Fibroblast of lung (primary cell): ENCODE data around the gene PRKAR1B. TPM values are rescaled to one million over a fixed set of nuclear protein-coding genes. Genes with fewer than 3 reads are reported as not detected.

Experiments
- DNase-seq, 2 donors: peaks; one replicate each; pipeline versions ENCODE4 v3.0.0 to v3.0.0-alpha.2; 2010; ENCODE audit warnings: low read depth in 2 of 2
- H2AFZ ChIP-seq: 2 replicates; pipeline ENCODE4 v1.5.1; 2012; ENCODE audit warnings: low read length, control low read depth, inconsistent platforms
- H3K27ac ChIP-seq: 2 replicates; pipeline ENCODE4 v1.5.1; 2011; ENCODE audit warnings: low read length, control low read depth; ENCODE audit not compliant: insufficient read depth
- H3K27me3 ChIP-seq: 2 replicates; pipeline ENCODE4 v1.5.1; 2011; ENCODE audit warnings: mild to moderate bottlenecking, low read length; ENCODE audit not compliant: control insufficient read depth, insufficient read depth
- H3K36me3 ChIP-seq: 2 replicates; pipeline ENCODE4 v1.5.1; 2011; ENCODE audit warnings: low read length; ENCODE audit not compliant: control insufficient read depth, insufficient read depth
- H3K4me1 ChIP-seq: 2 replicates; pipeline ENCODE4 v1.5.1; 2011; ENCODE audit warnings: low read length; ENCODE audit not compliant: control insufficient read depth, insufficient read depth; ENCODE audit errors: extremely low read depth
- H3K4me2 ChIP-seq: 2 replicates; pipeline ENCODE4 v1.5.1; 2011; ENCODE audit warnings: low read length, control low read depth; ENCODE audit not compliant: insufficient read depth; ENCODE audit errors: extremely low read depth
- H3K4me3 ChIP-seq, 4 experiments: fragments of 200-600 bp in 1 of 4; sonication (generic) in 1 of 4; replicated peaks in 1 of 4; 2 replicates each; pipeline ENCODE4 v1.5.1; 2011 to 2016; ENCODE audit warnings: low read length in 4 of 4, low read depth in 3 of 4, mild to moderate bottlenecking in 3 of 4, control low read depth in 2 of 4, inconsistent platforms in 1 of 4, mixed read lengths in 1 of 4; ENCODE audit not compliant: insufficient read depth in 1 of 4; ENCODE audit errors: control extremely low read depth in 1 of 4
- H3K79me2 ChIP-seq: 2 replicates; pipeline ENCODE4 v1.5.1; 2012; ENCODE audit warnings: mild to moderate bottlenecking, low read length, inconsistent platforms; ENCODE audit not compliant: control insufficient read depth, insufficient read depth
- H3K9ac ChIP-seq: 2 replicates; pipeline ENCODE4 v1.5.1; 2011; ENCODE audit warnings: mild to moderate bottlenecking, low read length, control low read depth; ENCODE audit not compliant: insufficient read depth
- H3K9me3 ChIP-seq: 2 replicates; pipeline ENCODE4 v1.5.1; 2012; ENCODE audit warnings: low read depth, low read length; ENCODE audit not compliant: control insufficient read depth, insufficient read depth
- H4K20me1 ChIP-seq: 2 replicates; pipeline ENCODE4 v1.5.1; 2011; ENCODE audit warnings: low read length; ENCODE audit not compliant: control insufficient read depth, insufficient read depth; ENCODE audit errors: extremely low read depth
- CTCF ChIP-seq, 2 donors: IDR thresholded peaks in 1 of 2; conservative IDR thresholded peaks in 1 of 2; 1 replicate in 1 of 2; 2 replicates in 1 of 2; pipeline ENCODE4 v1.5.1; 2011 to 2012; ENCODE audit warnings: low read length in 2 of 2, control low read depth in 1 of 2, inconsistent platforms in 1 of 2, low read depth in 1 of 2, mild to moderate bottlenecking in 1 of 2
- EZH2 ChIP-seq: IDR thresholded peaks from 2 replicates; pipeline ENCODE4 v1.5.1; 2012; ENCODE audit warnings: low read length, control low read depth, mild to moderate bottlenecking; ENCODE audit errors: missing control alignments
- polyA plus RNA-seq, 2 donors: library from polyadenylated mRNA; depleted of rRNA in 1 of 2; stranded (reverse) in 1 of 2; unstranded in 1 of 2; fragments of >200 nt; gene quantifications; 2 replicates each; pipeline ENCODE4 v1.2.1, GENCODE V29; 2011 to 2012; ENCODE audit warnings: missing spikeins in 1 of 2
- total RNA-seq: library from RNA; depleted of rRNA; stranded (reverse); fragments of >200 nt; gene quantifications from 2 replicates; pipeline ENCODE4 v1.2.1, GENCODE V29; 2014

Gene PRKAR1B
- total and polyA plus RNA-seq, 2 donors (not counting 1 experiment from before 2014, with no cell fraction given) = 12.7 to 14.5 TPM

DNA sequence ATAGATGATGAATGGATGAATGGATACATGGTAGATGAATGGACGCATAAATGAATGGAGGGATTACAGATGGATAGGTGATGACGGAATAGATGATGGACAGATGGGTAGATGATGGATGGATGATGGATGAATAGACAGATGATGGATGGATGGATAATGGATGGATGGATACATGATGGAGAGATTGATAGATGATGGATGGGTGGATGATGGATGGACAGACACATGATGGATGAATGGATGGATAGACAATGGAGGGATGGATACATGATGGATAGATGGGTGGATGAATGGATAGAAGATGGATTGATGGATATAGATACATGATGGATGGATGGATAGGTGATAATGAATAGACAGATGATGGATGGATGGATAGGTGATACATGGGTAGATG, 198.6 kb downstream of the PRKAR1B start:
- Histone ChIP-seq H3K79me2 (no peaks in the 10 kb centered on the region), H3K27me3 (peaks cover 12% of the 10 kb centered on the region), H3K4me1 (no peaks in the 10 kb centered on the region), H4K20me1 (no peaks in the 10 kb centered on the region), H3K36me3 (no peaks in the 10 kb centered on the region), H3K4me2 (no peak overlapping the region), H3K9ac (no peak overlapping the region), H3K27ac (no peak overlapping the region), H3K9me3 (no peaks in the 10 kb centered on the region), H2AFZ (no peak overlapping the region), H3K4me3 (no peak overlapping the region)
- DNase-seq = no peak
- TF ChIP-seq EZH2 (no peak), CTCF (conservative IDR thresholded peaks at IDR 0.05 in 1 of 2, IDR thresholded peaks at IDR 0.05 in 1 of 2; ENCODE audit: low read depth in 1 of 2, low read length in 2 of 2) (no peak)

DNA sequence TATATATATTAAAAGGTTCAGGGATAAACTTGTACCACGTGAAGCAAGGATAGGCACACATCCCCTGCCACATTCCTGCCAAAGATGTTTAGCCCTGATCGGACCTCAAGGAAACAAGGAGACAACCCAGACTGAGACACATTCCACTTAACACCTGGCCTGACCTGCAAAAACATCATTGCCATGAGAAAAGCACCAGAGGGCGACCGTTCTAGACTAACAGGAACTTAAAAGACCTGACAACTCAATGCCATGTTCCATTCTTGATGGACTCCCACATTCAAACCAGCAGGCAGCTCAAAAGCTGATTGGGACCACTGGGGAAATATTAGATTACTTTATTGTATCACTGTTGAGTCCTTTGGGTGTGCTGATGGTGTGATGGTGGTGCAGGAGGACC, 199.4 kb downstream of the PRKAR1B start:
- no peaks in the 10 kb centered on the region for H3K4me1 ChIP-seq
- H3K36me3 ChIP-seq = no peaks in the 10 kb centered on the region
- H4K20me1 ChIP-seq = no peaks in the 10 kb centered on the region
- peaks cover 16% of the 10 kb centered on the region for H3K27me3 ChIP-seq
- H2AFZ ChIP-seq = no peak overlapping the region
- H3K79me2 ChIP-seq = no peaks in the 10 kb centered on the region
- no peak for TF ChIP-seq EZH2
- TF ChIP-seq CTCF (conservative IDR thresholded peaks at IDR 0.05 in 1 of 2, IDR thresholded peaks at IDR 0.05 in 1 of 2; ENCODE audit: low read depth in 1 of 2, low read length in 2 of 2) = no peak
- H3K9ac ChIP-seq = no peak overlapping the region
- no peaks in the 10 kb centered on the region for H3K9me3 ChIP-seq
- DNase-seq = no peak
- H3K4me3 ChIP-seq = no peak overlapping the region
- no peak overlapping the region for H3K4me2 ChIP-seq
- H3K27ac ChIP-seq = no peak overlapping the region

- Histone ChIP-seq H4K20me1 (no peaks in the 10 kb centered on the region), H3K4me1 (no peaks in the 10 kb centered on the region), H3K36me3 (no peaks in the 10 kb centered on the region), H3K4me3 (no peak overlapping the region), H2AFZ (no peak overlapping the region), H3K27ac (no peak overlapping the region), H3K27me3 (peaks cover 23% of the 10 kb centered on the region), H3K4me2 (no peak overlapping the region), H3K9me3 (no peaks in the 10 kb centered on the region), H3K9ac (no peak overlapping the region), H3K79me2 (no peaks in the 10 kb centered on the region)
- TF ChIP-seq EZH2 = no peak
- TF ChIP-seq CTCF (conservative IDR thresholded peaks at IDR 0.05 in 1 of 2, IDR thresholded peaks at IDR 0.05 in 1 of 2; ENCODE audit: low read depth in 1 of 2, low read length in 2 of 2) = no peak
- DNase-seq = no peak
Observed at GRCh38 chr7:526460-527034, 200.5 kb downstream of the PRKAR1B start.
